Measurements from ENCODE around the gene TNIK.

TNIK gene

GRCh38 chr3:171142985-171143384 lies 317.2 kb downstream of the TNIK start:
- Histone ChIP-seq H3K79me2 (ENCODE audit: low read length) (no peaks in the 10 kb centered on the region), H3K36me3 (replicated peaks; ENCODE audit: low read depth, low read length) (peaks cover 28% of the 10 kb centered on the region), H2AFZ (ENCODE audit: low read depth, low read length) (no peak overlapping the region), H4K20me1 (ENCODE audit: insufficient read depth, low read length) (no peaks in the 10 kb centered on the region), H3K27ac (ENCODE audit: low read length) (no peak overlapping the region), H3K4me2 (ENCODE audit: low read length) (no peak overlapping the region), H3K9me3 (ENCODE audit: insufficient read depth, low read length) (no peaks in the 10 kb centered on the region), H3K9ac (ENCODE audit: low read length) (no peak overlapping the region), H3K27me3 (ENCODE audit: low read depth, low read length) (no peaks in the 10 kb centered on the region), H3K4me1 (ENCODE audit: low read length) (no peaks in the 10 kb centered on the region), H3K4me3 (ENCODE audit: low read length) (no peak overlapping the region)
- TF ChIP-seq CTCF (IDR thresholded peaks at IDR 0.05; ENCODE audit: low read depth, low read length): no peak
- no peak for TF ChIP-seq EZH2phosphoT487 (IDR thresholded peaks at IDR 0.05; ENCODE audit: low read depth)

- Histone ChIP-seq H3K79me2 (ENCODE audit: low read length) (no peaks in the 10 kb centered on the region), H3K27me3 (ENCODE audit: low read depth, low read length) (no peaks in the 10 kb centered on the region), H3K4me2 (ENCODE audit: low read length) (no peak overlapping the region), H3K27ac (ENCODE audit: low read length) (no peak overlapping the region), H3K4me1 (ENCODE audit: low read length) (no peaks in the 10 kb centered on the region), H4K20me1 (ENCODE audit: insufficient read depth, low read length) (no peaks in the 10 kb centered on the region), H3K36me3 (replicated peaks; ENCODE audit: low read depth, low read length) (peaks cover 41% of the 10 kb centered on the region), H3K4me3 (ENCODE audit: low read length) (no peak overlapping the region), H3K9me3 (ENCODE audit: insufficient read depth, low read length) (no peaks in the 10 kb centered on the region), H3K9ac (ENCODE audit: low read length) (no peak overlapping the region), H2AFZ (ENCODE audit: low read depth, low read length) (no peak overlapping the region)
- no peak for TF ChIP-seq EZH2phosphoT487 (IDR thresholded peaks at IDR 0.05; ENCODE audit: low read depth)
- TF ChIP-seq CTCF (IDR thresholded peaks at IDR 0.05; ENCODE audit: low read depth, low read length): no peak
Observed at GRCh38 chr3:171140246-171140645, 320.0 kb downstream of the TNIK start.

GRCh38 chr3:171138027-171138426 lies 322.2 kb downstream of the TNIK start:
- Histone ChIP-seq H3K27me3 (ENCODE audit: low read depth, low read length) (no peaks in the 10 kb centered on the region), H3K4me2 (ENCODE audit: low read length) (no peak overlapping the region), H2AFZ (ENCODE audit: low read depth, low read length) (no peak overlapping the region), H4K20me1 (ENCODE audit: insufficient read depth, low read length) (no peaks in the 10 kb centered on the region), H3K79me2 (ENCODE audit: low read length) (no peaks in the 10 kb centered on the region), H3K9me3 (ENCODE audit: insufficient read depth, low read length) (no peaks in the 10 kb centered on the region), H3K27ac (ENCODE audit: low read length) (no peak overlapping the region), H3K36me3 (replicated peaks; ENCODE audit: low read depth, low read length) (peaks cover 42% of the 10 kb centered on the region), H3K4me1 (ENCODE audit: low read length) (no peaks in the 10 kb centered on the region), H3K4me3 (ENCODE audit: low read length) (no peak overlapping the region), H3K9ac (ENCODE audit: low read length) (no peak overlapping the region)
- TF ChIP-seq CTCF (IDR thresholded peaks at IDR 0.05; ENCODE audit: low read depth, low read length) (no peak), EZH2phosphoT487 (IDR thresholded peaks at IDR 0.05; ENCODE audit: low read depth) (no peak)

GRCh38 chr3:171135549-171135948 lies 324.7 kb downstream of the TNIK start:
- H4K20me1 ChIP-seq (ENCODE audit: insufficient read depth, low read length): no peaks in the 10 kb centered on the region
- no peak overlapping the region for H3K4me2 ChIP-seq (ENCODE audit: low read length)
- H3K27ac ChIP-seq (ENCODE audit: low read length): no peak overlapping the region
- H3K4me3 ChIP-seq (ENCODE audit: low read length): no peak overlapping the region
- H2AFZ ChIP-seq (ENCODE audit: low read depth, low read length): no peak overlapping the region
- H3K4me1 ChIP-seq (ENCODE audit: low read length): no peaks in the 10 kb centered on the region
- H3K36me3 ChIP-seq (replicated peaks; ENCODE audit: low read depth, low read length): peaks cover 34% of the 10 kb centered on the region
- H3K9me3 ChIP-seq (ENCODE audit: insufficient read depth, low read length): no peaks in the 10 kb centered on the region
- H3K9ac ChIP-seq (ENCODE audit: low read length): no peak overlapping the region
- TF ChIP-seq EZH2phosphoT487 (IDR thresholded peaks at IDR 0.05; ENCODE audit: low read depth) (no peak), CTCF (IDR thresholded peaks at IDR 0.05; ENCODE audit: low read depth, low read length) (no peak)
- no peaks in the 10 kb centered on the region for H3K79me2 ChIP-seq (ENCODE audit: low read length)
- no peaks in the 10 kb centered on the region for H3K27me3 ChIP-seq (ENCODE audit: low read depth, low read length)
